Skin epidermis (tissue), 12 donors: Measurements from ENCODE around the gene PRKACG.
"Not testable (repeated sequence)": the region's sequence is repeated elsewhere in the genome, so short reads cannot be mapped to it uniquely, and the experiment has no call there.

ENCODE experiments used
- H3K27ac ChIP-seq, 21 experiments: fragments of 200-600 bp; sonication (generic) in 11 of 21; one replicate each; pipeline ENCODE4 v1.5.0; 2020; ENCODE audit warnings: mild to moderate bottlenecking in 3 of 21, inconsistent platforms in 2 of 21, moderate library complexity in 2 of 21
- H3K4me3 ChIP-seq, 7 experiments: fragments of 200-600 bp; sonication (generic) in 2 of 7; one replicate each; pipeline ENCODE4 v1.5.0; 2020; ENCODE audit warnings: inconsistent platforms in 2 of 7, mild to moderate bottlenecking in 2 of 7, moderate library complexity in 1 of 7

The PRKACG gene

DNA sequence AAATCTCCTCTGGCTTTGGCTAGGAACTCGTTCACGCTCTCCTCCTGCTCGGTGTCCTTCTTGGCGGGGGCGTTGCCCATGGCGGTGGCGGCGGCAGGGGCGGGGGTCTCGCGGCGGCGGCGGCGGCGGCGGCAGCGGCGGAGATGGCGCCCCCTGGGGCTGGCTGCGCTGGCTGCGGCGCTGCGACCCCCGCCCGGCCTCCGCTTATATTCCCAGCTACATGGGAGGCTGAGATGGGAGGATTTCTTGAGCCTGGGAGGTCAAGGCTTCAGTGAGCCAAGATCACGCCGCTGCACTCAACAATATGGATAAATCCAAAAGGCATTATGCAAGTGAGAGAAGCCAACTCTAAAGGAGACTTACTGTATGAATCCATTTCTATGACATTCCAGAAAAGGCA lies at the start of gene PRKACG:
PRKACG (minus strand) TSS at position 101 of the 400 bp plus-strand sequence; CDS start at position 80, 21 bp downstream.
- Histone ChIP-seq H3K4me3 (no peak within 1 kb of the TSS), H3K27ac (no peak within 1 kb of the TSS)

GRCh38 chr9:69062195-69062594 lies 48.3 kb upstream of the PRKACG start:
- H3K27ac ChIP-seq = no peak overlapping the region

GRCh38 chr9:69060766-69061165 lies 46.9 kb upstream of the PRKACG start:
- Histone ChIP-seq H3K27ac (no peak overlapping the region), H3K4me3 (no peak overlapping the region)

More at GRCh38 chr9:69062195-69062594, 48.3 kb upstream of the PRKACG start:
- H3K4me3 ChIP-seq = no peak overlapping the region

GRCh38 chr9:69058101-69058500 lies 44.2 kb upstream of the PRKACG start:
- no peak overlapping the region for H3K27ac ChIP-seq
- no peak overlapping the region for H3K4me3 ChIP-seq

DNA sequence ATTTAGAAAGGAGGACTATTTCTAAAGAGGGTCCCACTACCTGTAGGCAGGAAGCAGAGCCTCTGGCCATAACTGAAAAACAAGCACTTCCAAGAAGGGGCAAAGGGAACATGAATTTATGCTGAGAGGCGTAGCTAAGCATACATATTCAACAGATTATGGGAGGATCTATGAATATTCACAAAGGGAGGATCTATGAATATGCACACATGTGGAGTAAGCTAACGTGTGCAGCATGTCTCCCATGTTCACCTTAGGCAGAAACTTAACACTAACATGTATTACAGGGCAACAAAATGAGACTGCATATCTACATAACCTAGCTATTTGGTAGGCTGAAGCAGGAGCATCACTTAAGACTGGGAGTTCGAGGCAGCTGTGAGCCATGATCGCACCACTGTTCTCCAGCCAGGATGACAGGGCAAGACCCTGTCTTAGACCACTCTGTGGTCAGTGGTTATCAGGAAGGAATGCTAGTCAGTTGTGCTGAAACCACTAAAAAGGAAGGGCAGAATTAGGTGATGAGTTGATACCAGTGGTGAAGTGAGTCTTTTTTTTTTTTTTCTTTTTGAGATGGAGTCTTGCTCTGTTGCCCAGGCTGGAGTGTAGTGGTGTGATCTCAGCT lies 42.4 kb upstream of the PRKACG start:
- Histone ChIP-seq H3K4me3 (no peak overlapping the region), H3K27ac (no peak overlapping the region)

- H3K27ac ChIP-seq = no peak overlapping the region
- no peak overlapping the region for H3K4me3 ChIP-seq
Measured at GRCh38 chr9:69054989-69055388, 41.1 kb upstream of the PRKACG start.

- H3K27ac ChIP-seq, H3K4me3 ChIP-seq: not testable (repeated sequence)
Measured at GRCh38 chr9:69050936-69051335, 37.0 kb upstream of the PRKACG start.

DNA sequence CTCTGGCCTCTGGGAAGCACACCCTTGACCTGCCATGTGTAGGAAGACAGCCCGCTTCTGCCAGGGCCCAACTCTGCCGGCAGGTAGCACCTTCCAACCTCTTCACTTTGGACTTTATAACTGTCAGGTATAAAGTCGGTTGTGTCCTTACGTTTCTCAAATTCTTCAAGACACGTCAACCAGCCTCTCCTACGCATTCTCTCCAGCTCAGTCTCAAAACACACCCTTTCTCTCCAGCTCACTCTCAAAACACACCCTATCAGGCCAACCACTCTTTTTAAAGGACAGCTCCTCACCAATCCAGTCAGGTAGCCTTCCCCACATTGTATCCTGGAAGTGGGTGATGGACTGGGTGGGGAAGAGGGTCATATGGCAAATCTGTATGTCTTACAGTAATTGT lies 35.2 kb upstream of the PRKACG start:
- H3K4me3 ChIP-seq = no peak overlapping the region
- H3K27ac ChIP-seq = no peak overlapping the region

- H3K4me3 ChIP-seq = no peak overlapping the region
- no peak overlapping the region for H3K27ac ChIP-seq
Measured at GRCh38 chr9:69047371-69047770, 33.5 kb upstream of the PRKACG start.

GRCh38 chr9:69046723-69047122 lies 32.8 kb upstream of the PRKACG start:
- Histone ChIP-seq H3K4me3 (no peak overlapping the region), H3K27ac (no peak overlapping the region)

DNA sequence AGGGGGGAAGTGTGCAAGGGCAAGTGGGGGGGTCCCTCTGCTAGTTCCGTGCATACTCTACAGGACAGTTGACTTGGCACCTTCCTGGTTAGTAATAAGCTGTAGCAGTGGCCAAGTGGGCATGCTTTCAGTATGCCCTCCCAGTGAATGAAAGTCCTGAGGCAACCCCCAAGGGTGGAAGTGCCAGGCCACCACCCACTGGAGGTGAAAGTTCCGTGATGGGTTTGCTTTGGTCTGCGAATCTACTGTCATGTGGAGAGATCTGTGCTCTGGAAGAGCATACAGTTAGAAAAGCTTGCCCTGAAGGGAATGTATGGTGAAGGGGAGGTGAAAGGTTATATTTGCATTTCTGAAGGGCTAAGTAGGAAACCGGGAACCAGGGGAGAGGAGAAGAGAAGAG lies 31.9 kb upstream of the PRKACG start:
- no peak overlapping the region for H3K27ac ChIP-seq

DNA sequence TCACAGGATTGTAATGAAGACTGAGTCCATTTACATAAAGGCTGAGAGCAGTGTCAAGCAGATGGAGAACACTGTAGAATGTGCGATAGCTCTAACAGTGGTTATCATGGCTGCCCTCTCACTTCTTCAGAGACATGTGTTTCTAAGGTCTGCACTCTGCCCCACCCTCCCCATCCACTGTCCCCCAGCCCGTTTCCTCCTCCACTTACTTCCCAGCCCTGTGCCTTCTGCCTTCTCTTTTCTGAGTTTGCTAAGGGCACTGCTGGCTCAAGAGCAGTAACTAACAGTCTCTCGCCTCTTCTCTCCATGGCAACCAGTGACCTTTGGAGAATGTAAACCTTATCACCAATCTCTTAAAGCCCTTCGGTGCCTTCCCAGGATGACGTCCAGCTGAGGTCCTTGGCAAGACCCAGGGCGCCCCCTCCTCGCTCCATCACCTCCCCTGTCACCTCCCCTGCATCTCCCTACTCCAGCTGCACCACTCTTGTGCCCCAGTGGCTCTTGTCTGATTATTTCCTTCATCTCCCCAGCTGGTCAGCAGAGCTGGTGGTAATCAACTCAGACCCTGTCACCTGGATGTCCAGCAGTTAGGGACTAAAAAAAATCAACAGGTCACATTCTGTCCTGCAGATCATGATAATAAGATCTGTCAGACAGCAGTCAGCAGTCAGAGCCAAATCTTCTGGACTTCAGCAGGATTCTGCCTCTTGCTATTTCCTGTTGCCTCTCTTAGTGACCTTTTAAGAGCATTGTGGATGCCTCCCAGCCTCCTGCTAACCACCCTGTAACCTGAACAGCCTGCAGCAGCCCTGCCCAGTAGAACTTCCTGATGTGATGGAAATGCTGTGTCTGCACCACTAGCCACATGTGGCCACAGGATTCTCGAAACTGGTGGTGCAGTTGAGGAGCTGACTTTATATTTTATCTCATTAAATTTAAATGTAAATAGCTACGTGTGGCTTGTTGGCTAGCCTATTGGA lies 30.6 kb upstream of the PRKACG start:
- H3K4me3 ChIP-seq = no peak overlapping the region

More for the DNA sequence above, 31.9 kb upstream of the PRKACG start:
- no peak overlapping the region for H3K4me3 ChIP-seq

DNA sequence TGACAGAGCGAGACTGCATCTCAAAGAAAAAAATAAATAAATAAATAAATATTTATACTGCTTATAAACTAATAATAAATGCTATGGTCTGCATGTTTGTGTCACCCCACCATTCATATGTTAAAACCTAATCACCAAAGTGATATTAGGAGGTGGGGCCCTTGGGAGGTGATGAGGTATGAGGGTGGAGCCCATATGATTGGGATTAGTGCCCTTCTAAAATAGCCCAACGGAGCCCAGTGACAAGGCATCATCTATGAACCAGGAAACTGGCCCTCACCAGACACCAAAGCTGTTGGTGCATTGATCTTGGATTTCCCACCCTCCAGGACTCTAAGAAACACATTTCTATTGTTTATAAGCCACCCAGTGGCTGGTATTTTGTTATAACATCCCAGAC lies 26.7 kb upstream of the PRKACG start:
- Histone ChIP-seq H3K27ac (no peak overlapping the region), H3K4me3 (no peak overlapping the region)

More for the DNA sequence above, 30.6 kb upstream of the PRKACG start:
- H3K27ac ChIP-seq = no peak overlapping the region

GRCh38 chr9:69036799-69037198 lies 22.9 kb upstream of the PRKACG start:
- Histone ChIP-seq H3K27ac (peak overlapping the region in 11 of 21 experiments; percentile 68 to 90 (median 80)), H3K4me3 (peak overlapping the region in 3 of 7 experiments; percentile 74 to 77 (median 75))

GRCh38 chr9:69036309-69036708 lies 22.4 kb upstream of the PRKACG start:
- Histone ChIP-seq H3K27ac (peak overlapping the region in 19 of 21 experiments; percentile 45 to 91 (median 80)), H3K4me3 (peak overlapping the region; percentile 49 to 77 (median 61))

- H3K27ac ChIP-seq = peak within 1 kb of the TSS in 20 of 21 experiments; percentile 45 to 91 (median 80)
- peak within 1 kb of the TSS; percentile 49 to 77 (median 61) for H3K4me3 ChIP-seq
Measured at GRCh38 chr9:69035438-69036308, 21.8 kb upstream of the PRKACG start, which contains the start of gene FXN. Gene FXN, plus strand, starts transcription at chr9:69035752. Its CDS starts 31 bp downstream, at chr9:69035783.

GRCh38 chr9:69034071-69034470 lies 20.2 kb upstream of the PRKACG start:
- no peak overlapping the region for H3K4me3 ChIP-seq
- H3K27ac ChIP-seq = no peak overlapping the region

DNA sequence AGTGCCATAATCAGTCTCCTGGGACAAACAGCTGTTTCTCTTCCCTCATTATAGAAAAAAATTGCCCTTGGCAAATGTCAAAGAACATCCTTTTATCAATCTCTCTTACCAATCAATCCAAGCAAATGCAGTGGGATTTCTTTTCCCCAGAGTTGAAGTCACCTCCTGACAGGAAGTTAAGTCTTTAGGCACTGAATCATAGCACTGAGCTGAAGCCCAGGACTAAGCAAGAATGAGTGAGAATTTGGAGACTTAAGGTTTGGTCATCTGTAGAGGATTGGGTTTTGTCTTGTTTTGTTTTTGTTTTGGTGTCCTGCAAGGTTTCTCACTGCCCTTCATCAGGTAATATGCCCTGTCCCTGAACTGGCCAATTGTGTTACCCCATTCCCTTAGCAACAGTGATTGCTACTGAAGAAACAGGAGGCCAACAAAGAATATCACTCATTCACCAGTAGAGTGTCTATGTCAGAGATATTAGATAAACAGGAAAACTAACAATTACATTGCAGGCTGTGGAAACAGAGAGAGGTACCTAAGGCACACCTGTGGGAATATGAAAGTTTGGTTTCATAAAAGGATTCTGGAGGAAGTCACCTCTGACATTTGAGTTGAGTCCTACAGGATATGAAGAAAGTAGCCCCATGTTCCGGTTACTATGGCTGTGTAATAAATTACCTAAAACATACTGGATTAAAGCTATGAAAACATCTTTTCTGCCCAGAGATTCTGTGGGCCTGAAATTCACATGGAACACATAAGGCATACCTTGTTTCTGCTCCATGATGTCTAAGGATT lies 17.1 kb upstream of the PRKACG start:
- Histone ChIP-seq H3K27ac (no peak overlapping the region), H3K4me3 (no peak overlapping the region)

DNA sequence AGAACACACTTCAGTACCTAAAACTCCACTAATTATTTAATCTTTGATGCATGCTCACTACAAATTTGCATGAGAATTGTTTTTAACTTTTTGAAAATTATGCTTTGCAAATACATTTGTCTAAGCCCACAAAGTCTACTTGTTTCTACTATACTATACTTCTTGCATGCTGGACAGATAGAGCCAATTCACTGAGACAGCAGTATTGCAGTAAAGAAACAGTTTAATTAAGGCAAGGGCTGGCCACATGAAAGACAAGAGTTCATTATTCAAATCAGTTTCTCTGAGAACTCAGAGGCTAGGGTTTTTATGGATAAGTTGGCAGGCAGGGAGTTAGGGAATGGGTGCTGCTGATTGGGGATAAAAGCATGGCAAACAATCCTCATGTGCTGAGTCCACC lies 15.6 kb upstream of the PRKACG start:
- Histone ChIP-seq H3K4me3 (no peak overlapping the region), H3K27ac (no peak overlapping the region)
